Ovary (tissue), 9 donors: ENCODE results near the gene IL36A. TPM values are rescaled to one million over a fixed set of nuclear protein-coding genes. Genes with fewer than 3 reads are reported as not detected.

Source experiments
- DNase-seq, 5 donors: peaks; one replicate each; pipeline ENCODE4 v3.0.0-alpha.2; 2019 to 2020
- H3K27ac ChIP-seq, 2 donors: fragments of 200-600 bp; one replicate each; pipeline versions ENCODE4 v1.5.1 to v1.8.0; 2019 to 2022
- H3K27me3 ChIP-seq: fragments of 200-600 bp; one replicate; pipeline ENCODE4 v1.8.0; 2022
- H3K36me3 ChIP-seq: fragments of 200-600 bp; sonication (generic); one replicate; pipeline ENCODE4 v1.5.1; 2019
- H3K4me1 ChIP-seq: one replicate; pipeline ENCODE4 v1.8.1; 2013; ENCODE audit warnings: mild to moderate bottlenecking, moderate library complexity; ENCODE audit not compliant: insufficient read depth
- H3K4me3 ChIP-seq: fragments of 200-600 bp; sonication (generic); one replicate; pipeline ENCODE4 v1.5.1; 2017
- H3K9me3 ChIP-seq, 2 donors: fragments of 200-600 bp in 1 of 2; sonication (generic) in 1 of 2; one replicate each; pipeline versions ENCODE4 v1.5.1 to v1.8.1; 2013 to 2019; ENCODE audit warnings: mild to moderate bottlenecking in 1 of 2, moderate library complexity in 1 of 2
- EP300 ChIP-seq: sonication (generic); formaldehyde crosslinking; IDR thresholded peaks from one replicate; pipeline ENCODE4 v1.6.1; 2017; ENCODE audit warnings: antibody characterized with exemption
- POLR2A ChIP-seq: fragments of 450-650 bp; IDR thresholded peaks from one replicate; pipeline ENCODE4 v1.6.1; 2017; ENCODE audit warnings: antibody characterized with exemption, mild to moderate bottlenecking, moderate library complexity
- WGBS, 3 donors: extraction: QIAGEN DNeasy Blood & Tissue Kit in 1 of 3; methylation state at CpG; one replicate each; pipeline versions ENCODE4 v1.1.5 to v1.1.7; 2013 to 2017; 5-methylcytosine and 5-hydroxymethylcytosine counted together
- intact Hi-C, 4 donors: fragments of 100-400 bp; cut with DNase I; formaldehyde crosslinking; loops; one replicate each; pipeline versions ENCODE4 v1.11.0 to v1.15.1; 2022 to 2023
- polyA plus RNA-seq, 2 donors: library from polyadenylated mRNA; stranded (reverse); fragments of 200-250 nt in 1 of 2; fragments of 350-450 nt in 1 of 2; fragmentation: Illumina TruSeq in 1 of 2; extraction: RNeasy Lipid Tissue Mini Kit (QIAGEN cat#74804) in 1 of 2; gene quantifications; one replicate each; pipeline ENCODE4 v1.2.3, GENCODE V29; 2013 to 2014
- total RNA-seq, 7 donors: library from RNA; depleted of rRNA in 2 of 7; stranded (reverse); fragments of >200 nt in 2 of 7; fragmentation: NEBNext Ultra II Directional in 3 of 7; extraction: Animal tissue kit (Norgen Biotek cat#: 25700) in 3 of 7; gene quantifications; one replicate each; pipeline versions ENCODE4 v1.1.0 to v1.2.4, GENCODE V29; 2016 to 2023
- TF ChIP-seq, protein P1 (sequence below), 3 donors: fragments of 450-650 bp in 2 of 3; fragments of 200-600 bp in 1 of 3; IDR thresholded peaks; one replicate each; pipeline versions ENCODE4 v1.5.1 to v1.8.0; 2016 to 2022; ENCODE audit warnings: antibody characterized with exemption in 3 of 3, mild to moderate bottlenecking in 1 of 3
- donor health status: DM: no; HTN: no; CAD: no; lungs with moderate emphysema.
- donor health status: DM: no; HTN: no; CAD: no.
- donor health status: Bipolar disorder and iron deficiency.
- donor health status: DM: yes; HTN: yes; CAD: no.
- donor health status: DM: no; HTN: no; CAD: no.
- donor health status: DM: yes; HTN: yes; CAD: no.

The IL36A gene
- total and polyA plus RNA-seq, 9 donors: not detected

DNA sequence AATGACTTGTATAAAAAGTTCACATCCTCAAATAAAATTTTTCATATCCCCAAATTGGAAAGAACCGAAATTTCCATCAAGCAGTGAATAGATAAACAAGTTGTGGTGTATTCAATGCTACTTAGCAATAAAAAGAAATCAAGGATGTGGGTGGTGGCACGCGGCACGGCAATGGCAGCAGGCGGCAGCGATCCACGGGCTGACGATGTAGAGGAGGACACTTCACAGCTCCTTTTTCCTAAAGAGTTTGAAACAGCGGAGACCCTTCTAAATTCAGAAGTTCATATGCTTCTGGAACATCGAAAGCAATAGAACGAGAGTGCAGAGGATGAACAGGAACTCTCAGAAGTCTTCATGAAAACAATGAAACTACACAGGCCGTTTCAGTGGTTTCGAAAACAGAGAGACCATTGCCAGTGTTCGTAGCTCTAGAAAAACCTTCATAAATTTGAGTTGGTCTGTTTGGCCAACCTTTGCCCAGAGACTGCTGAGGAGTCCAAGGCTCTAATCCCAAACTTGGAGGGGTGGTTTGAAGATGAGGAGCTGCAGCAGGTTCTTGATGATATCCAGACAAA lies 9.8 kb upstream of the IL36A start:
- TF ChIP-seq EP300: no peak
- no peak for TF ChIP-seq POLR2A
- TF ChIP-seq, protein P1, sequence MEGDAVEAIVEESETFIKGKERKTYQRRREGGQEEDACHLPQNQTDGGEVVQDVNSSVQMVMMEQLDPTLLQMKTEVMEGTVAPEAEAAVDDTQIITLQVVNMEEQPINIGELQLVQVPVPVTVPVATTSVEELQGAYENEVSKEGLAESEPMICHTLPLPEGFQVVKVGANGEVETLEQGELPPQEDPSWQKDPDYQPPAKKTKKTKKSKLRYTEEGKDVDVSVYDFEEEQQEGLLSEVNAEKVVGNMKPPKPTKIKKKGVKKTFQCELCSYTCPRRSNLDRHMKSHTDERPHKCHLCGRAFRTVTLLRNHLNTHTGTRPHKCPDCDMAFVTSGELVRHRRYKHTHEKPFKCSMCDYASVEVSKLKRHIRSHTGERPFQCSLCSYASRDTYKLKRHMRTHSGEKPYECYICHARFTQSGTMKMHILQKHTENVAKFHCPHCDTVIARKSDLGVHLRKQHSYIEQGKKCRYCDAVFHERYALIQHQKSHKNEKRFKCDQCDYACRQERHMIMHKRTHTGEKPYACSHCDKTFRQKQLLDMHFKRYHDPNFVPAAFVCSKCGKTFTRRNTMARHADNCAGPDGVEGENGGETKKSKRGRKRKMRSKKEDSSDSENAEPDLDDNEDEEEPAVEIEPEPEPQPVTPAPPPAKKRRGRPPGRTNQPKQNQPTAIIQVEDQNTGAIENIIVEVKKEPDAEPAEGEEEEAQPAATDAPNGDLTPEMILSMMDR (IDR thresholded peaks at IDR 0.05): no peak
- intact Hi-C loops: no loop called here

DNA sequence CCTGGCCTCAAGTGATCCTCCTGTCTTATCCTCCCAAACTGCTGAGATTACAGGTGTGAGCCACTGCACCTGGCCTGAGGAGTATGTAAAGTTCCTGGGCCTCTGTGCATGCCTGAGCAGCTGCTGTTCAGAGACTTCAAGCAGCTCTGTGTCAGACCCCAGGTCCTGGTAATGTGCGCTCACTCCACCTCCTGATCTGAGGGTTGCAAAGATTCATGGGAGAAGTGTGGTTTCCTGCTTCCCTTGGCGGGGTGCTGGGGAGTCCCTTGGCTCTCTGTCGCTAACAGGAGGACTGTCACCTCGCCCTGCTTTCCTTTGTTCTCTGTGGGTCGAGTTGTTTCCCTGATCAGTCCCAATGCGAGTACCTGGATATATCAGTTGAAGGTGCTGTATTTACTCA lies 8.6 kb upstream of the IL36A start:
- TF ChIP-seq, protein P1 (IDR thresholded peaks at IDR 0.05): no peak
- TF ChIP-seq POLR2A (no peak), EP300 (no peak)
- H3K4me1 ChIP-seq: no peaks in the 10 kb centered on the region
- H3K27ac ChIP-seq: no peak overlapping the region
- intact Hi-C loops: no loop called here
- H3K4me3 ChIP-seq: no peak overlapping the region
- H3K27me3 ChIP-seq: no peaks in the 10 kb centered on the region
- H3K36me3 ChIP-seq: no peaks in the 10 kb centered on the region
- no peak for DNase-seq
- WGBS, 3 donors: 60 to 64% (median 64%) methylated on average over 6 of the region's 6 CpGs
- no peaks in the 10 kb centered on the region for H3K9me3 ChIP-seq

More for the DNA sequence above, 9.8 kb upstream of the IL36A start:
- Histone ChIP-seq H3K36me3 (no peaks in the 10 kb centered on the region), H3K27ac (no peak overlapping the region), H3K4me3 (no peak overlapping the region), H3K27me3 (no peaks in the 10 kb centered on the region), H3K4me1 (no peaks in the 10 kb centered on the region), H3K9me3 (no peaks in the 10 kb centered on the region)
- 87% methylated on average over 14 of the region's 14 CpGs for WGBS, 3 donors
- no peak for DNase-seq

DNA sequence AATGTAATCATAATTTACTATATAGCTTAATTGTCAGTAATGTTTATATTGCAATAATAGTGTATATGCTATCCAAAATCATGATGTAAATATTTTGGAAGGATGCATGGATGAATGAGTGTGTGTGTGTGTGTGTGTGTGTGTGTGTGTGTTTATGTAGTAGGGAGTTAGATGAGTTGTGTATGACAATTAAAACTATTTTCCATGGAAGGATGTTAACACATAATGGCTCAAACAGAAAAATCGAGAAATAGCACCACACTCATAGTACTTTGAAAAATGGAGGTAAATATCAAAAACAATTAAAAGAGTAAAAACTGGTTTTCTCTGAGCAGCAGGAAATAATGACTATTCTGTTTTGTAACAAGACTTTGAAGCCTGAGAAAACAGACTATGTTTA lies 8.1 kb upstream of the IL36A start:
- DNase-seq: no peak
- 68 to 86% (median 82%) methylated on average over 1 of the region's 1 CpG for WGBS, 3 donors
- Histone ChIP-seq H3K9me3 (no peaks in the 10 kb centered on the region), H3K4me3 (no peak overlapping the region), H3K36me3 (no peaks in the 10 kb centered on the region), H3K4me1 (no peaks in the 10 kb centered on the region), H3K27me3 (no peaks in the 10 kb centered on the region), H3K27ac (no peak overlapping the region)
- intact Hi-C loops: no loop called here
- TF ChIP-seq, protein P1 (IDR thresholded peaks at IDR 0.05): no peak
- TF ChIP-seq POLR2A (no peak), EP300 (no peak)

- H3K27me3 ChIP-seq: no peaks in the 10 kb centered on the region
- H3K9me3 ChIP-seq: no peaks in the 10 kb centered on the region
- WGBS, 3 donors: 66 to 81% (median 73%) methylated on average over 1 of the region's 1 CpG
- no peak overlapping the region for H3K4me3 ChIP-seq
- DNase-seq: no peak
- intact Hi-C loops: no loop called here
- H3K4me1 ChIP-seq: no peaks in the 10 kb centered on the region
- no peaks in the 10 kb centered on the region for H3K36me3 ChIP-seq
- TF ChIP-seq EP300 (no peak), POLR2A (no peak)
- TF ChIP-seq, protein P1 (IDR thresholded peaks at IDR 0.05): no peak
- H3K27ac ChIP-seq: no peak overlapping the region
Observed at GRCh38 chr2:113000436-113000835, 4.8 kb upstream of the IL36A start.
